Stimulated activated CD4-positive, alpha-beta T cell treated with anti-CD3 and anti-CD28 coated beads, Interleukin-4, amount 100 ng/mL, for 48 hours (primary cell): ENCODE results near the gene DECR2.
"Not testable (repeated sequence)": the region's sequence is repeated elsewhere in the genome, so short reads cannot be mapped to it uniquely, and the experiment has no call there.

ENCODE experiments used
- DNase-seq, 2 donors: peaks; one replicate each; pipeline ENCODE4 v3.0.0-alpha.2; 2020; ENCODE audit warnings: low read depth in 2 of 2

The DECR2 gene, protein sequence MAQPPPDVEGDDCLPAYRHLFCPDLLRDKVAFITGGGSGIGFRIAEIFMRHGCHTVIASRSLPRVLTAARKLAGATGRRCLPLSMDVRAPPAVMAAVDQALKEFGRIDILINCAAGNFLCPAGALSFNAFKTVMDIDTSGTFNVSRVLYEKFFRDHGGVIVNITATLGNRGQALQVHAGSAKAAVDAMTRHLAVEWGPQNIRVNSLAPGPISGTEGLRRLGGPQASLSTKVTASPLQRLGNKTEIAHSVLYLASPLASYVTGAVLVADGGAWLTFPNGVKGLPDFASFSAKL

GRCh38 chr16:401468-402348 lies at the start of gene DECR2:
DECR2 (plus strand) TSS chr16:401885; CDS start chr16:401964, 79 bp downstream.
- peak; percentile 99 to 100 for DNase-seq

- DNase-seq, result peak; percentile 100
Measured at GRCh38 chr16:352547-353403, 48.9 kb upstream of the DECR2 start, which contains the start of gene AXIN1. AXIN1 (minus strand) TSS chr16:352723; CDS start chr16:347025, 5,698 bp downstream.

DNA sequence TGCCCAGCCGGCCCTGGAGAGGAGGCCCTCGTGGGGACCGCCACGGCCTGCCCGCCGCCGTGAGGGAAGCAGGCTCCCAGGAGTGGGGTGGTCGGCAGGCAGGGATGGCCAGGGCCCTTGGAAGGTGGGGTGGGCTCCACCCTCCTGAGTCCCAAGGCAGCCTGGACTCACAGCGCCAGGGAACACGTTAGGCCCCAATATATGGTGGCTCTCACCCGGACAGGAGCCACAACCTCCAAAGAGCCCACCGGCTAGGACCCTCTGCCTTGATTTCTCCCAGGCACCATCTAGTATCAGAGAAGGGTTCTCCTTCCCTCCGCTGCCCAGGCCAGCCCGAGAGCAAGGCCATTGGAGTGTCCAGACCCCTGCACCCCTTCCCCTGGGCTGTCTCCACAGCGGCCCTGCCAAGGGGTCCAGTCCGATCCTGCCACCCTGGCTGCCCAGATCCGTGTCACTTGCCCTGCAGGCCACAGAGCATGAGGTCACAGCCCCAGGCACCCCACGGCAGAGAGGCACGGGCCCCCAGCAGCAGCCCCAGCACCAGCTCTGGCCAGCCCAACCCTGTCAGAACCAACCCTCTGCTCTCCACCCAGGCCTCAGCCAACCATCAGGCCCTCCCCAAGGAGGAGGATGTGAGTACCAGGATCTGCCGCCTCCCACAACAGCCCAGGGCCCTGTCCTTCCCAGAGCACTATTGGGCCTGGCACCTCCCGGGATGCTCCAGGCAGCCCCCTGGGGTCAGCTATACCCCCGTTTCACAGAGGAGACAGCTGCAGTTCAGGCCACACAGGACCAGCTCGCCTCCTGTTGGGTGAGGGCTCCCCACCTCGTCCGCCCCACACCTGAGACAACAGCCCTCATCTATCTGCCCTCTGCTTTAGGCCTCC lies 48.0 kb upstream of the DECR2 start:
- no peak for DNase-seq

GRCh38 chr16:354291-354881 lies 47.3 kb upstream of the DECR2 start:
- no peak for DNase-seq

DNA sequence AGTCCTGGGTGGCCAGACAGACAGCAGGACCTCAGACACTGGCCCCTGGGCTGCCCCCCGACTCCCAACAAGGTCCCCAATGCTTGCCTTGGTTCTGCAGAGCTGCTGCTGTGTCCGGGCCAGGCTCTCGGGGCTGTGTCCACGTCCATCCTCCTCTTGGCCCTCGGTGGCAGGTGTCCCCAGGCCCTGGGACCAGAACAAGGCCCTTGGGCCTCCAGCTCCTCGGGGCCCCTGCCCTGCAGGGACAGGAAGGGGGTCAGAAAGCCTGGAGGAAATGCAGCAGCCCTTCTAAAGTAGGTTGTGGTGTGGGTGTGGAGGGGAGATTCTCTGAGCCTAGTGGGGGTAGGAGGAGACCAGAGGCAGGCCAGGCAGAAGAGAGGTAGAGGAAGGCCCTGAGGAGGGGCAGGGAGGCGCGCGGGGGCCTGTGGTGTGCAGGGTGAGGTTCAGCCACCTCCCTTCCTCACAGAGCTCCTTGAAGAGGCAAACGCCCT lies 46.7 kb upstream of the DECR2 start:
- no peak for DNase-seq

DNA sequence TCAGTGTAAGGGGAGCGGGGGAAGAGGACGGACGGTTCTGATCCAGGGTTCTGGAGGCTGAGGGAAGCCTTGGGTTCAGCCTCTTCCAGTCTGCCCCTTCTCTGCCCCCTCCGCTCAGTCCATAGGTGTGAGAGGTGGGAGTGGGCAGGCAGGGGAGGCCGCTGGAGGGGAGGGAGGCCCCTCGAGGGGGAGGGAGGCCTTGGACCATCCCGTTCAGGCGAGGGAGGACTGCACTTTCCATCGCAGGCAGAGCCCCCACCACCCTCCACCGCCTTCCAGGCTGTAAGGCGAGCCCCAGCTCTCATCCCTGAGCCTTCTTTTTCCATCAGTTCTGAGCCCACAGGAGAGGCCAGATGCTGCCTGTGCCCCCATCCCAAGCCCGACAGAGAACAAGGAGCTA lies 44.9 kb upstream of the DECR2 start:
- DNase-seq, result no peak

- no peak for DNase-seq
Measured at GRCh38 chr16:359067-359763, 42.5 kb upstream of the DECR2 start.

DNA sequence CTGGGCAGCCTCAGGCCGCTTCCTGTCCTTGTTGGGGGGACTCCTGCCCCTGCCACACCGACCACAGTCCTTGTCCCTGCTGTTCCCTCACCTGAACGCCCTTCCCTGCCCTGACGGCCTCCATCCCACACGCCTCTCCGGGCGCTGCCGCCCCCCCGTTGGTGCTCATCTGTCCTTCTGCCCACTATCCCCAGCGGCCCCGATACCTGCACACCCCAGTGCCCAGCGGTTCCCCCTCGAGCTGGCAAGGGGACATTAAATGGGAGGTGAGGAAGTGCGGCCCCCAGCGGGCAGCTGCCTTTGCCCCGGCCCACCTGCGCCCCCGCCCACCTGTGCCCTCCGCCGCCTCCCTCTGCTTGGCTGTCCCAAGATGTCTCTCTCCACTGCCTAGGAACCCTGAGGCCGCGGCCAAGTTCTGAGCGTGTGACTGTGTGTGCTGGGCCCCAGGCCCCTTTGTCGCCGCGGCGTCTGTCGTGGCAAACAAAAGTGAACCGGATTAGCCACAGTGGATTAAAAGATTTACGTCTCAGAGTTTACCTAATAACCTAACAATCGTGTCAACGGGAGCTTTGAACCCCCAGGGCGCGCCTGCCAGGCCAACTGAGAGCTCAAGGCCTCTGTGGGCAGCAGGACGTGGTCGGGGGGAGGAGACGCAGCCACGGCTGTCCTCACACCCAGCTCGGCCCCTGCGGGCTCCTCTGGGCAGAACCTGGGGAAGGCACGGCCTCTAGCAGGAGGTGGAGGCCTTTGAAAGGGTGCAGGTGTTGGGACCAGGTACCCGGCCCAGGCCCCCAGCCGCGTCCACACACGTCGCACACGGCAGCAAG lies 41.6 kb upstream of the DECR2 start:
- DNase-seq, result no peak

DNA sequence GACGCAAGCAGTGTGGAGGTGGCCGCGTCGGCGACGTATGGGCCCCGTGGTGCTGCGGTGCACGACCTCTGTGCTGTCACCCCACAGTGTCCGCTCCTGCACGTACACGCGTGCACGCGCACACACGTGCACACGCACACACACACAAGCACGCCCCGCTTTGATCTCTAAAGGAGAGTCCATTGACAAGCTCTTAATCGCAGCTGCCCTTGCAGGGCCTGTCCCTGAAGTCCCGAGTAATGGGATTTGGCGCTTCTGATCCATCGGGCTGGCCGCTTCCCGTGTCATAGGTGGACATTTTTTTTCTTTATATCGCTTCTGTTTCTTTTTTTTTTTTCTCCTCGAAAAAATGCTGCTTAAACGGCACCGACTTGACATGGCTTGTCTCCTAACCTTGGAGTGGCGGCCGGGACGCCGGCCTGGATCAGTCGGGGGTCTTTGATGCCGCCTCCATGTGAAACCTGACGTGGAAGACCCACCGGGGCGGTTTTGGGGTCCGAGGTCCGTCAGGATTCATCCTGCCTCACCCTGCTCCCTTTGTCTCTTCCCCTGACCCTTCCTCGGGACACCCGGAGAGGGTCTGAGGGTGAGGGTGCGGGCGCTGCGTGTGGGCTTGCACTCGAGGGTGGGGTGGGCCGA lies 40.9 kb upstream of the DECR2 start:
- DNase-seq, result no peak

DNA sequence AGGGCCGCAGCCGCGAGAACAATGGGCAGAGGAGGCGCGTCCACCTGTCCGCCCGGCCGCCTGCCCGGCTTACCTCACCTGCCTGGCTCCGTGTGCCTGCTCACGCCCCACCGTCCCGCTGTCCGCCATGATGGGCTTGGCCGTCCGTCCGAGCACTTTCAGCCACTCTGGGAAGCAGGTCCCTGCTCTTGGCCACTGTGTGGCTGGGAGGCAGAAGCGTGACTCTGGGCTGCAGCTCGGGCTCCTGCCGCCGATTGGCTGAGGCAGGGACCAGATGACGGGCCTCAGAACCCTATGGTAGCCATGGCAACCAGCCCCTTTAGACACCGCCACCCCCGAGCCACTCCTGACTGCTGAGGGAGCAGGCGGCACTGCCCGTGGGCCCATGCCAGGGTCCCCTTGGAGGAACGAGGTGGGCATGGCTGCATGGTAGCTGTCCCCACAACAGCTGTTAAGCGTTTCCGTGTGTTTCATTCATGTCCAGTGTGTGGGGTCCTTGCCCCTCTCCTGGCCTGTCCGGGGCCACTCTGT lies 40.3 kb upstream of the DECR2 start:
- no peak for DNase-seq

DNA sequence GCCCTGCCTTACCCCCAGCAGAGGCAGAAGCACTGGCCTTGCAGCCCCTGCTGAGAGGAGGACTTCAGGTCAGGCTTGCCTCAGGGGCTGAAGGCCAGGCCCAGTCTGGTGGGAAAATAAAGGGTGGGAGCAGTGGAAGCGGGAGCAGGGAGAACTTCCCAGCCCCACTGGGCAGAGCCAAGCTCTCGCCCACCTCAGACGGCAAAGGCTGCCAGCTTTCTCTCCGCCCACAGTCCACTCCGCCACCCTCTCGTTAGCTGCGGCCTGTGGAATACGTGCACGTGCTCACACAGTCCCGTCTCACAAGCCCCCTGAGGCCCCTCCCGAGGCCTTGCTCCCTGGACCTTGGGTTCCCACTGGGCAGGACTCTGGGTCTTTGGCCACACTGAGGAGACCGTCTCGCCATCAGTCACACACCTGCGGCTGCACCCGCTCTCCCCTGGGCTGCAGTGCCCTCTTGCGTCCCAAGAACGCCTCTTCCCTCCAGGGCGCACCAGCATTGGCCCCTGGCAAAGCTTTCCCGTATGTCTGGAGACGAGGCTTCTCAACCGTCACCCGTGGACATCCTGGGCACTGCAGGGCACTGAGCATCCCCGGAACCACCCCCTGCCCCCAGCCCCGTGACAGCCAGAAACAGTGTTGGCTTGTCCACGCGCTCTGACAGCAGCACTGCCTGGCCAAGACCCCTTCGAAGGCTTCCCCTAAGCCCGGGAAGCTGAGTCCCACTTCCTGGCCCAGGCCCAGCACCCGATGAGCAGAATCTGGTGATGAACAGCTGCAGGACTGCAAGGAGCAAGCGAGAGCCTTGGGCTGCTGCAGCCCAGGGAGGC lies 39.6 kb upstream of the DECR2 start:
- DNase-seq, result peak; percentile 66 to 71

GRCh38 chr16:362702-362999 lies 39.0 kb upstream of the DECR2 start:
- not testable (repeated sequence) for DNase-seq

GRCh38 chr16:363110-363765 lies 38.4 kb upstream of the DECR2 start:
- no peak for DNase-seq

- no peak for DNase-seq
Measured at GRCh38 chr16:363766-364490, 37.8 kb upstream of the DECR2 start.

- DNase-seq, result no peak
Measured at GRCh38 chr16:364595-365491, 36.8 kb upstream of the DECR2 start.
